GM19452 (cell line): Measurements from ENCODE around the gene AIFM2.
"Not testable (repeated sequence)": the region's sequence is repeated elsewhere in the genome, so short reads cannot be mapped to it uniquely, and the experiment has no call there.

Experiments
- ATAC-seq: cut with Tn5 transposase; IDR thresholded peaks from one replicate; pipeline ENCODE4 v1.9.1; 2021; ENCODE audit not compliant: unreplicated experiment

Gene AIFM2

GRCh38 chr10:70096016-70096704 lies 36.5 kb downstream of the AIFM2 start:
- no peak for ATAC-seq

- no peak for ATAC-seq
Measured at GRCh38 chr10:70094250-70094649, 38.4 kb downstream of the AIFM2 start.

GRCh38 chr10:70093335-70093944 lies 39.2 kb downstream of the AIFM2 start:
- no peak for ATAC-seq

- no peak for ATAC-seq
Measured at GRCh38 chr10:70092389-70092718, 40.3 kb downstream of the AIFM2 start.

GRCh38 chr10:70090951-70091350 lies 41.7 kb downstream of the AIFM2 start:
- no peak for ATAC-seq

GRCh38 chr10:70090013-70090412 lies 42.6 kb downstream of the AIFM2 start:
- ATAC-seq, result no peak

- no peak for ATAC-seq
Measured at GRCh38 chr10:70088308-70088698, 44.3 kb downstream of the AIFM2 start.

GRCh38 chr10:70087616-70088307 lies 44.9 kb downstream of the AIFM2 start:
- no peak for ATAC-seq

- no peak for ATAC-seq
Measured at GRCh38 chr10:70085975-70086613, 46.5 kb downstream of the AIFM2 start.

- no peak for ATAC-seq
Measured at GRCh38 chr10:70084189-70084588, 48.4 kb downstream of the AIFM2 start.

GRCh38 chr10:70080789-70081188 lies 51.8 kb downstream of the AIFM2 start:
- not testable (repeated sequence) for ATAC-seq

- no peak for ATAC-seq
Measured at GRCh38 chr10:70078937-70079336, 53.7 kb downstream of the AIFM2 start.

- ATAC-seq, result no peak
Measured at GRCh38 chr10:70078329-70078728, 54.3 kb downstream of the AIFM2 start.

- no peak for ATAC-seq
Measured at GRCh38 chr10:70074971-70075370, 57.7 kb downstream of the AIFM2 start.

- ATAC-seq, result no peak
Measured at GRCh38 chr10:70074165-70074564, 58.5 kb downstream of the AIFM2 start.

GRCh38 chr10:70070834-70071233 lies 61.8 kb downstream of the AIFM2 start:
- ATAC-seq, result no peak

- no peak for ATAC-seq
Measured at GRCh38 chr10:70069346-70069745, 63.3 kb downstream of the AIFM2 start.

- no peak for ATAC-seq
Measured at GRCh38 chr10:70068925-70069324, 63.7 kb downstream of the AIFM2 start.

GRCh38 chr10:70067586-70067985 lies 65.0 kb downstream of the AIFM2 start:
- ATAC-seq, result no peak

- no peak for ATAC-seq
Measured at GRCh38 chr10:70066190-70066589, 66.4 kb downstream of the AIFM2 start.

GRCh38 chr10:70064486-70064885 lies 68.1 kb downstream of the AIFM2 start:
- no peak for ATAC-seq
